Endothelial cell of umbilical vein (primary cell): ENCODE results near the gene PXYLP1.

Experiments
- EZH2 ChIP-seq: IDR thresholded peaks from 2 replicates; pipeline ENCODE4 v1.6.1; 2012; ENCODE audit warnings: borderline replicate concordance, low read depth, mild to moderate bottlenecking, moderate library complexity, low read length, inconsistent platforms; ENCODE audit not compliant: severe bottlenecking
- POLR2A ChIP-seq: IDR thresholded peaks from 2 replicates; pipeline ENCODE4 v1.6.1; 2012; ENCODE audit warnings: low read depth, mild to moderate bottlenecking, control low read depth, low read length

DNA sequence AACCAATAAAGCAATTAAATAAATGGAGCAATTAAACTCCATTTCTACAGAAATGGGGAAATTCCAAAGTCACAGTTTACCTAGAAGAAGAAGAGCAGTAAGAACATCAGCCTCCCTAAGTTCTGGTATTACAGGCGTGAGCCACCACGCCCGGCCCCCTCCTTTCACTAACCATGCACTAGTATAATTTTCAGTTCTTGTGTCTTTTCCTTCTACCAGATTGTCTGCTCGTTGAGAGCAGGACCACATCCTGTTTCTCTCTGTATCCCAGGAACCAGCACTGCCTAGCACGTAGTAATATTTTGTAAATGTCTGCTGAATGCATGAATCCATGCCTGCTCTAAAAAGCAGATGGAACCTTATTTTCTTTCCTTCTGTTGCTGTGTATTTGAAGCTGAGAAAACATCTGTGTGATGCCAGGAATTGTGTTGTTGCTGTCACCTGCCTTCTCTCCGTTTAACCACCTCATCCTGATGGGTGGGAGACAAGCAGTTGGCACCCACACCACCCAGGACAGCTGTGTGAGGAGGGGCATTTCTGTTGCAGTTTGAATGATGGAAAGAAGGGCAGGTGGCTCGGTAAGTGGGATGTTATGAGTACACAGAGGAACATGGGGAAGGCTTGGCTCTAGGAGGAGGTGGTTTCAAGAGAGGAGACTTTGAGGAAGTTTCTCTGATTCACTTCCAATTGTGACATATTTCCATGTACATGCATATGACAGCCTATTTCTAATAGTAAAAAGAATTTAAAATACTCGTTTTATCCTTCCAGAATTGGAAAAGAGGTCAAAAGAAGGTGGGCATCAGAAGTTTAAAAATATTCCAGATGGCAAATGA, 30.1 kb downstream of the PXYLP1 start:
- TF ChIP-seq POLR2A = no peak
- TF ChIP-seq EZH2 = no peak
